Activated B cell treated with CpG ODN at 0.5 μM for 24 hours (primary cell): ENCODE results near the gene WAC. TPM values are rescaled to one million over a fixed set of nuclear protein-coding genes. Genes with fewer than 3 reads are reported as not detected.
A peak's percentile ranks its signal among the peaks of the same experiment; 100 is the strongest.

Experiments used
- ATAC-seq: fragments of 200-7000 bp; cut with Tn5 transposase; one replicate; pipeline ENCODE4 v1.10.0; 2021; ENCODE audit warnings: low read depth, mild to moderate bottlenecking, moderate library complexity
- CTCF ChIA-PET: fragments of 350-600 bp; sonication (Branson Sonifier 250); formaldehyde crosslinking; loops from one replicate; lab custom pipeline; 2021; ENCODE audit warnings: antibody characterized with exemption; lab: Charles Lee
- POLR2A ChIA-PET: fragments of 350-600 bp; sonication (Branson Sonifier 250); formaldehyde crosslinking; loops from one replicate; lab custom pipeline; 2021; ENCODE audit warnings: antibody characterized with exemption; lab: Charles Lee
- DNase-seq: peaks from one replicate; pipeline ENCODE4 v3.0.0; 2022
- H3K27ac Mint-ChIP-seq: one replicate; pipeline ENCODE4 v1.8.0; 2020; ENCODE audit warnings: mixed read lengths
- H3K27me3 Mint-ChIP-seq: one replicate; pipeline ENCODE4 v1.8.0; 2021; ENCODE audit warnings: mixed read lengths
- H3K36me3 Mint-ChIP-seq: one replicate; pipeline ENCODE4 v1.8.0; 2021; ENCODE audit warnings: low read depth, mixed read lengths
- H3K4me1 Mint-ChIP-seq: one replicate; pipeline ENCODE4 v1.8.0; 2021; ENCODE audit warnings: mixed read lengths
- H3K4me3 Mint-ChIP-seq: one replicate; pipeline ENCODE4 v1.8.0; 2020; ENCODE audit warnings: mild to moderate bottlenecking, mixed read lengths
- H3K9me3 Mint-ChIP-seq: one replicate; pipeline ENCODE4 v1.8.0; 2020; ENCODE audit warnings: mixed read lengths
- CTCF ChIP-seq: fragments of 200-600 bp; IDR thresholded peaks from one replicate; pipeline ENCODE4 v1.8.0; 2022; ENCODE audit warnings: antibody characterized with exemption, mild to moderate bottlenecking
- intact Hi-C: fragments of 100-400 bp; cut with micrococcal nuclease; formaldehyde crosslinking; loops from one replicate; pipeline ENCODE4 v1.15.1; 2024
- total RNA-seq: library from RNA; stranded (reverse); gene quantifications from 2 replicates; pipeline ENCODE4 v1.2.3, GENCODE V29; 2022

WAC gene
- total RNA-seq, 1 donor from 2014 or later, result 159 TPM

DNA sequence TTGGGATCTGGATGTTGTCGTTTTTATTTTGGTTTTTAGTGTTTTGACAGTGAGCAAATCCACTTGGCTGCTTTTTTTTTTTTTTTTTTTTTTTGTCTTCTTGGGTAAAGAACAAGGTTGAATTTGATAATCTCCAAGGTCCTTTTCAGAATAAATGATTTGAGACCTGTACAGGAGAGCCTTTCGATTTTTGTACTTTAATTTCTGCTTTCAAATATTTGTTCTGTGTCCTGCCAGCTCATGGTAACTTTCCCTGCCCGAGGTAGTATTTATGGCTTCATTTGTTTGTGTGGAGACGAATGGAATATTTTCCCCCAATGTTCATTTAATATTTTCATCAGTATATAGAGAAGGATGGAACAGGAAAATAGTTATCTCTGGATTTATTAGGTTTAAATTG is 19.9 kb downstream of the WAC start:
- DNase-seq, result no peak
- intact Hi-C loops, result no loop called here
- Mint-ChIP-seq H3K4me3 (no peak overlapping the region), H3K27me3 (no peaks in the 10 kb centered on the region), H3K9me3 (no peaks in the 10 kb centered on the region), H3K27ac (no peak overlapping the region), H3K4me1 (peaks cover 86% of the 10 kb centered on the region), H3K36me3 (peaks cover 88% of the 10 kb centered on the region)
- ATAC-seq, result no peak
- ChIA-PET CTCF (no interaction called here), POLR2A (no interaction called here)
- no peak for TF ChIP-seq CTCF

DNA sequence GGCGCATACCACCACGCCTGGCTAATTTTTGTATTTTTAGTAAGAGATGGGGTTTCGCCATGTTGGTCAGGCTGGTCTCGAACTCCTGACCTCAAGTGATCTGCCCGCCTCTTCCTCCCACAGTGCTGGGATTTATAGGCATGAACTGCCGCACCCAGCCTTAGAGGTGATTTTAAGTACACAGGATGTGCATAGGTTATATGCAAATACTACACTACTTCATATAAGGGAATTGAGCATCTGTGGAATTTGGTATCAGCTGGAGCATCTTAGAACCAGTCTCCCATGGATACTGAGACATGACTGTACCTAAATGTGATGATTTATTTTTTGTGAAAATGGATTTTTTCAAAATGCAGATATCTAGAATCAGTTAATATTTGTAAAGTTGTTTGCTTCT is 21.1 kb downstream of the WAC start:
- ATAC-seq, result no peak

DNA sequence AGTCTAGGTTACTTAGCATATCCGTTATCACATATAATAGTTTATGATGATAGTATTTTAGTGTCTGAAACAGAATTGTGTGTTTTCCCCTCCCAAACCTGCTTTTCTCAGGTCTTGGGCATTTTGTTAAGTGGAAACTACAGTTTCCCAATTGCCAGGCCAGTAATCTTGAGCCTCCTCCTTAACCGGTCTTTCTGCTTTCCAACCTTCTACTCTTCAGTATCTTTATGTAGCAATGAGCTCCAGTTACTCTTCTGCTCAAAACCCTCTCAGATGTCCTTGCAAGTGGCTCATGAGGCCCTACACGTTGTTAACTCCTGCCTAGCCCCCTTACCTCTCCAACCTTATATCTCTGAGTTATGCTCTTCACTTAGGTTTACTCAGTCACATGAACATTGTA is 22.0 kb downstream of the WAC start:
- CTCF ChIA-PET, result no interaction called here
- DNase-seq (no peak), ATAC-seq (no peak)
- Mint-ChIP-seq H3K27me3 (no peaks in the 10 kb centered on the region), H3K4me3 (no peak overlapping the region), H3K4me1 (peaks cover 89% of the 10 kb centered on the region), H3K27ac (no peak overlapping the region), H3K9me3 (no peaks in the 10 kb centered on the region), H3K36me3 (peaks cover 84% of the 10 kb centered on the region)
- POLR2A ChIA-PET, result no interaction called here
- no peak for TF ChIP-seq CTCF
- intact Hi-C loops, result loop anchor here (2.0 kb wide), 1 partner anchor 20 kb away; no protein-coding TSS in a partner anchor

More for the DNA sequence above, 21.1 kb downstream of the WAC start:
- Mint-ChIP-seq H3K4me3 (no peak overlapping the region), H3K27ac (no peak overlapping the region), H3K4me1 (peaks cover 90% of the 10 kb centered on the region), H3K9me3 (no peaks in the 10 kb centered on the region), H3K36me3 (peaks cover 87% of the 10 kb centered on the region), H3K27me3 (no peaks in the 10 kb centered on the region)
- CTCF ChIA-PET, result no interaction called here
- intact Hi-C loops, result loop anchor here (2.0 kb wide), 1 partner anchor 19 kb away; no protein-coding TSS in a partner anchor
- DNase-seq, result no peak
- TF ChIP-seq CTCF, result no peak
- POLR2A ChIA-PET, result no interaction called here

GRCh38 chr10:28555358-28555757 is 22.4 kb downstream of the WAC start:
- ATAC-seq (no peak), DNase-seq (no peak)
- H3K9me3 Mint-ChIP-seq, result no peaks in the 10 kb centered on the region
- POLR2A ChIA-PET, result no interaction called here
- intact Hi-C loops, result loop anchor here (2.0 kb wide), 1 partner anchor 21 kb away; no protein-coding TSS in a partner anchor
- no peak for TF ChIP-seq CTCF
- no peak overlapping the region for H3K27ac Mint-ChIP-seq
- H3K4me1 Mint-ChIP-seq, result peaks cover 88% of the 10 kb centered on the region
- CTCF ChIA-PET, result no interaction called here
- H3K36me3 Mint-ChIP-seq, result peaks cover 83% of the 10 kb centered on the region
- no peaks in the 10 kb centered on the region for H3K27me3 Mint-ChIP-seq
- H3K4me3 Mint-ChIP-seq, result peak overlapping the region; percentile 12

DNA sequence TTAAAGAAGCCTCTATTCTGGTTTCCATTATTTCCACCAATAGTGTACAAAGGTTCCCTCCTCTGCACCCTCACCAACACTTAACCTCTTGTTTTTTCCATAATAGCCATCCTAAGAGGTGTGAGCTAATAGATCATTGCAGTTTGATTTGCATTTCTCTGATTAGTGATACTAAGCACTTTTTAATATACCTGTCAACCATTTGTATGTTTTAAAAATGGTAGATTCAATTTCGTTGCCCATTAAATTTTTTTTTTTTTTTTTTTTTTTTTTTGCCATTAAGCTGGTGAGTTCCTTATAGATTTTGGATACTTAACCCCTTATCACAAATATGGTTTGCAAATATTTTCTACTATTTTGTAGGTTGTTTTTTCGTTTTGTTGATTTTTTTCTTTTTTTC is 23.2 kb downstream of the WAC start:
- CTCF ChIA-PET, result no interaction called here
- Mint-ChIP-seq H3K9me3 (no peaks in the 10 kb centered on the region), H3K27me3 (no peaks in the 10 kb centered on the region), H3K27ac (no peak overlapping the region), H3K4me3 (no peak overlapping the region), H3K4me1 (peaks cover 84% of the 10 kb centered on the region), H3K36me3 (peaks cover 83% of the 10 kb centered on the region)
- DNase-seq, result no peak
- intact Hi-C loops, result no loop called here
- no peak for ATAC-seq
- TF ChIP-seq CTCF, result no peak
- POLR2A ChIA-PET, result interaction anchor here (0.7 to 0.9 kb wide), 2 partner anchors 19 to 24 kb away, joined by 3 read pairs; no protein-coding TSS in a partner anchor
